ENCODE results near the gene NPFFR1.

Gene NPFFR1

DNA sequence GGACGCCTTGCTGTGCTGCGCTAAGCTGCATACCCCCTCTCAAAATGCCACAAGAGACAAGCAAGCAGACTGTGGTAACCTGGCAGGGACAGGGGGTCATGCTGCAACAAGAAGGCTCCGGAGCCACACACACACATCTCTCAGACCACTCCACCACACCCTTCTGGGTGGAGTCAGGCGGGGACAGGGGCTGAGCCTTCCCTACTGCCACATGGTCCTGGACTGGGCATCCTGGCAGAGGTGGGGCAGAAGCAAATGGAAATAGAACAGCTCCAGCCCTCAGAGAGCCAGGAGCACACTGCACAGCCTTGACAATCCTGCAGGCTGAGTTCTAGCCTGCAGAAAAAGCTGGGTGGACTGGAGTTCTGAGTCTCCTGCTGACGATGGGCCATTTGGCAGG lies 28.4 kb upstream of the NPFFR1 start:
- H3K27me3 ChIP-seq (ENCODE audit: insufficient read depth, poor library complexity, severe bottlenecking) = no peaks in the 10 kb centered on the region
- DNase-seq (ENCODE audit: low read depth in 1 of 2, low spot score in 1 of 2) = no peak
- no peak overlapping the region for H3K27ac ChIP-seq (replicated peaks)
- H3K4me3 ChIP-seq (replicated peaks; ENCODE audit: insufficient read depth, low read length) = no peak overlapping the region
- no peak for TF ChIP-seq POLR2AphosphoS5 (IDR thresholded peaks at IDR 0.05; ENCODE audit: low read depth)
- TF ChIP-seq GABPA (IDR thresholded peaks at IDR 0.05; ENCODE audit: low read depth) = no peak
- TF ChIP-seq SPI1 (IDR thresholded peaks at IDR 0.05; ENCODE audit: borderline replicate concordance, low read depth) = no peak
- TF ChIP-seq, protein P1, sequence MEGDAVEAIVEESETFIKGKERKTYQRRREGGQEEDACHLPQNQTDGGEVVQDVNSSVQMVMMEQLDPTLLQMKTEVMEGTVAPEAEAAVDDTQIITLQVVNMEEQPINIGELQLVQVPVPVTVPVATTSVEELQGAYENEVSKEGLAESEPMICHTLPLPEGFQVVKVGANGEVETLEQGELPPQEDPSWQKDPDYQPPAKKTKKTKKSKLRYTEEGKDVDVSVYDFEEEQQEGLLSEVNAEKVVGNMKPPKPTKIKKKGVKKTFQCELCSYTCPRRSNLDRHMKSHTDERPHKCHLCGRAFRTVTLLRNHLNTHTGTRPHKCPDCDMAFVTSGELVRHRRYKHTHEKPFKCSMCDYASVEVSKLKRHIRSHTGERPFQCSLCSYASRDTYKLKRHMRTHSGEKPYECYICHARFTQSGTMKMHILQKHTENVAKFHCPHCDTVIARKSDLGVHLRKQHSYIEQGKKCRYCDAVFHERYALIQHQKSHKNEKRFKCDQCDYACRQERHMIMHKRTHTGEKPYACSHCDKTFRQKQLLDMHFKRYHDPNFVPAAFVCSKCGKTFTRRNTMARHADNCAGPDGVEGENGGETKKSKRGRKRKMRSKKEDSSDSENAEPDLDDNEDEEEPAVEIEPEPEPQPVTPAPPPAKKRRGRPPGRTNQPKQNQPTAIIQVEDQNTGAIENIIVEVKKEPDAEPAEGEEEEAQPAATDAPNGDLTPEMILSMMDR (IDR thresholded peaks at IDR 0.05; ENCODE audit: insufficient read depth, low read length) = no peak
- TF ChIP-seq, protein P2, sequence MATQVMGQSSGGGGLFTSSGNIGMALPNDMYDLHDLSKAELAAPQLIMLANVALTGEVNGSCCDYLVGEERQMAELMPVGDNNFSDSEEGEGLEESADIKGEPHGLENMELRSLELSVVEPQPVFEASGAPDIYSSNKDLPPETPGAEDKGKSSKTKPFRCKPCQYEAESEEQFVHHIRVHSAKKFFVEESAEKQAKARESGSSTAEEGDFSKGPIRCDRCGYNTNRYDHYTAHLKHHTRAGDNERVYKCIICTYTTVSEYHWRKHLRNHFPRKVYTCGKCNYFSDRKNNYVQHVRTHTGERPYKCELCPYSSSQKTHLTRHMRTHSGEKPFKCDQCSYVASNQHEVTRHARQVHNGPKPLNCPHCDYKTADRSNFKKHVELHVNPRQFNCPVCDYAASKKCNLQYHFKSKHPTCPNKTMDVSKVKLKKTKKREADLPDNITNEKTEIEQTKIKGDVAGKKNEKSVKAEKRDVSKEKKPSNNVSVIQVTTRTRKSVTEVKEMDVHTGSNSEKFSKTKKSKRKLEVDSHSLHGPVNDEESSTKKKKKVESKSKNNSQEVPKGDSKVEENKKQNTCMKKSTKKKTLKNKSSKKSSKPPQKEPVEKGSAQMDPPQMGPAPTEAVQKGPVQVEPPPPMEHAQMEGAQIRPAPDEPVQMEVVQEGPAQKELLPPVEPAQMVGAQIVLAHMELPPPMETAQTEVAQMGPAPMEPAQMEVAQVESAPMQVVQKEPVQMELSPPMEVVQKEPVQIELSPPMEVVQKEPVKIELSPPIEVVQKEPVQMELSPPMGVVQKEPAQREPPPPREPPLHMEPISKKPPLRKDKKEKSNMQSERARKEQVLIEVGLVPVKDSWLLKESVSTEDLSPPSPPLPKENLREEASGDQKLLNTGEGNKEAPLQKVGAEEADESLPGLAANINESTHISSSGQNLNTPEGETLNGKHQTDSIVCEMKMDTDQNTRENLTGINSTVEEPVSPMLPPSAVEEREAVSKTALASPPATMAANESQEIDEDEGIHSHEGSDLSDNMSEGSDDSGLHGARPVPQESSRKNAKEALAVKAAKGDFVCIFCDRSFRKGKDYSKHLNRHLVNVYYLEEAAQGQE (IDR thresholded peaks at IDR 0.05; ENCODE audit: insufficient replicate concordance, low read depth) = no peak

DNA sequence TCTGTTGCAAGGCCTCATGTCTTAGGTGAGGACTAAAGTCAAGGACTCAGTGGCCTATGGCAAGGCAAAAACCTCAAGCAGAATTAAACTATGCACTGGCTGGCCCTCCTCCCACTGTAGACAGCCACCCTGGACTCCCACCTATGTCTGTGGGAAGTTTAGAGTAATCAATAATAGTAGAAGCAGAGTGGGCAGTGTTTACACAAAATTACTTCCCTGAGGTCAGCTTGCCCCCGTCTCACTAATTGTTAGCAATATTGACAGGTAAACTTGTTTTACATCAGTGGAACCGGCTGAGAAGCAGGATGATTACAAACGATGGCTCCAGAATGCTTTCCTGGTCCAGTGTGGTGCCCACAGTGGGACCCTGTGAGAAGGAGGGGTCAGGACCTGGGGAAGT lies 27.9 kb upstream of the NPFFR1 start:
- TF ChIP-seq, protein P1 (IDR thresholded peaks at IDR 0.05; ENCODE audit: insufficient read depth, low read length) = no peak
- TF ChIP-seq POLR2AphosphoS5 (IDR thresholded peaks at IDR 0.05; ENCODE audit: low read depth) = no peak
- no peak for DNase-seq (ENCODE audit: low read depth in 1 of 2, low spot score in 1 of 2)
- H3K27ac ChIP-seq (replicated peaks) = no peak overlapping the region
- H3K4me3 ChIP-seq (replicated peaks; ENCODE audit: insufficient read depth, low read length) = no peak overlapping the region
- no peaks in the 10 kb centered on the region for H3K27me3 ChIP-seq (ENCODE audit: insufficient read depth, poor library complexity, severe bottlenecking)

DNA sequence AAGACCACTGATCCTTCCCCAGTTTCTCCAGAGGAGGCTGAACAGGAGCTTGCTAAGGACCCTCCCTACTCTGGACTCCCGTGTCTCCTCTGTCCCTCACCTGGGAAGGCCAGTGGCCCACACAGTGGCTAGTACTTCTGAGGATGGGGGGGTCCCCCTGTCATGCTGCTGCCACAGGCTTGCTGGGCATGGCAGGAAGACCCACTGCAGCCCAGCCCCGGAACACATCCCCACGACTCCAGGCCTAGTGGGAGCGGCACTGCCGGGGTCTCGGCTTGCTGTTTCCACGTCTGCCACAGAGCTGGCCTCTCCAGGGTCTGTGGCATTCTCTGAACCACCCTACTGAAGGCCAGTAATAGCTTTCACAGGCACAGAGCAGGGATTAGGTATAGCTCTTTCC lies 25.9 kb upstream of the NPFFR1 start:
- TF ChIP-seq GABPA (IDR thresholded peaks at IDR 0.05; ENCODE audit: low read depth) (no peak), POLR2AphosphoS5 (IDR thresholded peaks at IDR 0.05; ENCODE audit: low read depth) (no peak), SPI1 (IDR thresholded peaks at IDR 0.05; ENCODE audit: borderline replicate concordance, low read depth) (no peak)
- TF ChIP-seq, protein P2 (IDR thresholded peaks at IDR 0.05; ENCODE audit: insufficient replicate concordance, low read depth) = no peak
- TF ChIP-seq, protein P1 (IDR thresholded peaks at IDR 0.05; ENCODE audit: insufficient read depth, low read length) = no peak
- Histone ChIP-seq H3K27me3 (ENCODE audit: insufficient read depth, poor library complexity, severe bottlenecking) (no peaks in the 10 kb centered on the region), H3K27ac (replicated peaks) (no peak overlapping the region), H3K4me3 (replicated peaks; ENCODE audit: insufficient read depth, low read length) (no peak overlapping the region)
- no peak for DNase-seq (ENCODE audit: low read depth in 1 of 2, low spot score in 1 of 2)
